Dendritic cell treated with granulocyte-macrophage colony-stimulating factor and Interleukin-4, amounts not matched to agents 40 ng/mL and 50 ng/mL, for 4 days (primary cell): ENCODE data around the gene PTPRN2.
"Not testable (repeated sequence)": the region's sequence is repeated elsewhere in the genome, so short reads cannot be mapped to it uniquely, and the experiment has no call there.

Experiments
- H3K27ac Mint-ChIP-seq: one replicate; pipeline ENCODE4 v1.8.0; 2022; ENCODE audit warnings: mild to moderate bottlenecking, mixed read lengths
- H3K27me3 Mint-ChIP-seq: one replicate; pipeline ENCODE4 v1.8.0; 2022; ENCODE audit warnings: mild to moderate bottlenecking, mixed read lengths
- H3K36me3 Mint-ChIP-seq: one replicate; pipeline ENCODE4 v1.8.0; 2022; ENCODE audit warnings: low read depth, mixed read lengths
- H3K4me1 Mint-ChIP-seq: one replicate; pipeline ENCODE4 v1.8.0; 2022; ENCODE audit warnings: low read depth, mixed read lengths
- H3K4me3 Mint-ChIP-seq: one replicate; pipeline ENCODE4 v1.8.0; 2022; ENCODE audit warnings: mild to moderate bottlenecking, moderate library complexity, mixed read lengths
- H3K9me3 Mint-ChIP-seq: one replicate; pipeline ENCODE4 v1.8.0; 2022; ENCODE audit warnings: mixed read lengths
- intact Hi-C: fragments of 100-400 bp; cut with micrococcal nuclease; formaldehyde crosslinking; loops from one replicate; pipeline ENCODE4 v1.15.0; 2022

PTPRN2 gene

DNA sequence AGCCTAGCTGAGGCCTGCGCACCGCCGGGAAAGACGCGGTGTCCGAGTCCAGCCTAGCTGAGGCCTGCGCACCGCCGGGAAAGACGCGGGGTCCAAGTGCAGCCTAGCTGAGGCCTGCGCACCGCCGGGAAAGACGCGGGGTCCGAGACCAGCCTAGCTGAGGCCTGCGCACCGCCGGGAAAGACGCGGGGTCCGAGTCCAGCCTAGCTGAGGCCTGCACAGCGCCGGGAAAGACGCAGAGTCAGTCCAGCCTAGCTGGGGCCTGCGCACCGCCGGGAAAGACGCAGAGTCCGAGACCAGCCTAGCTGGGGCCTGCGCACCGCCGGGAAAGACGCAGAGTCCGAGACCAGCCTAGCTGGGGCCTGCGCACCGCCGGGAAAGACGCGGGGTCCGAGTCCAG is 161.9 kb downstream of the PTPRN2 start:
- not testable (repeated sequence) for H3K27ac Mint-ChIP-seq, H3K27me3 Mint-ChIP-seq

DNA sequence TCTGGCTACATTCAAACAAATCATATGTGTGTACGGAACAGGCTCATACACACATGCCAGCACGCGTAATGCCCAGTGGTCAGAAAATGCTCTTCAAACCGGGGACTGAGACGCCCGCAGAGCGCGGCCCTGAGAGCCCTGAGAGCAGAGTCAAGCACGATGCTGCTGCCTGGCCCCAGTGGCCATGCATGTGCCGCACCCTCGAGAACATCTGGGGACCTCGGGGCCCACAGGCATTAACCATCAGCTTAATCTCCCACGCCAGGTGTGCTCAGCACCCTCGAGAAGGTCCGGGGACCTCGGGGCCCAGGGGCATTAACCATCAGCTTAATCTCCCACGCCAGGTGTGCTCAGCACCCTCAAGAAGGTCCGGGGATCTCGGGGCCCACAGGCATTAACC is 163.1 kb downstream of the PTPRN2 start:
- Mint-ChIP-seq H3K4me3 (no peak overlapping the region), H3K27ac (no peak overlapping the region), H3K4me1 (peaks cover 17% of the 10 kb centered on the region), H3K9me3 (no peaks in the 10 kb centered on the region), H3K36me3 (no peaks in the 10 kb centered on the region), H3K27me3 (no peaks in the 10 kb centered on the region)
- intact Hi-C loops: no loop called here

More for the DNA sequence above, 161.9 kb downstream of the PTPRN2 start:
- H3K4me3 Mint-ChIP-seq, H3K36me3 Mint-ChIP-seq, intact Hi-C loops, H3K9me3 Mint-ChIP-seq: not testable (repeated sequence)
- peaks cover 17% of the 10 kb centered on the region for H3K4me1 Mint-ChIP-seq

DNA sequence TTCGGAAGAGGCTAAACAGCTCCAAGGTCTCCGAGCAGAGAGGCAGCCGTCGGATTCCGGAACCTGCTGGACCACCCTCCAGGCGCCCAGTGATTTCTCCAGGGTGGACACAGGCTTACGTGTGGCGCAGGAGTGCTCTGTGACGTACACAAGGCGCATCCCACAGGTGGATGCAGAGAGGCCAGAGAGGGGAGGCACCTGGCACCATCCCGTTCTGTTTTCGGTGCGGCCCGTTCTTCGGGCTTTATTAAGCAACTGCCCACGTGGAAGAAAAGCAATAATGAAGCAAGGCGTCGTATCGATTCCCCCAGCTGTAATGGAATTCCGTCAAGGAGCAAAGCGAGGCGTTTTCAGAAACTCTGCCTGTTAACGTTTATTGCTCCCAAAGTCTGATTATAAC is 163.6 kb downstream of the PTPRN2 start:
- intact Hi-C loops: no loop called here
- H3K36me3 Mint-ChIP-seq: no peaks in the 10 kb centered on the region
- H3K4me1 Mint-ChIP-seq: peaks cover 17% of the 10 kb centered on the region

DNA sequence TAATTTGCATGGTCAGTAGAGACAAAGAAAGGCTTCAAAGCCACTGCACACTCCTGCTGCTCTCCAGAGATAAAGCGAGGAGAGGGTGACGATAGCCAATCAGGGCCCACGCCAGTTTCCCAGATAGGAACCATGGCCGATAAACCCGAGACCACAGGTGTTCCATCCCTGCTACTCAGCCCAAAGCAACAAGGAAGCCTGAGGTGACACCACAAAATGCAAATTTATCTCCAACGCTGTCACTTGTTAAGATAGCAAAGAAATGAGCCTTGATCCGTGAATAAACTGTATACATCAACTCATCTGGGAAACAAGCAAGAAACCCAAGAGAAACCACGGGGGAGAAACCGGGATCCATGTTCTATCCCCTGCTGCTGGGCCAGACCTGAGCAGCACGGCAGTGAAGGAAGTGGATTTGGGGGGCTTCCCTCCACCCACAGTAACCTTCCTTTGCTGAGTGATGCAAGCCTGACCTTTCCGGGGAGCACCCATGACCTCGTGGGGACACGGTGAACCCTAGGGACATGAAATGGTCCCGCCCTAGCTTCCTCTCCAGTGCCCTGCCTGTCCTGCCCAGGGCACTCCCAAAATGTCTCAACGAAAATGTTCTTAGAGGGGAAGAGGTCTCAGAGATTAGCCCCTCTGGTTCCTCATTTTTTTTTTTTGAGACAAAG is 164.6 kb downstream of the PTPRN2 start:
- Mint-ChIP-seq H3K4me1 (peaks cover 17% of the 10 kb centered on the region), H3K36me3 (no peaks in the 10 kb centered on the region), H3K27me3 (no peaks in the 10 kb centered on the region), H3K27ac (no peak overlapping the region), H3K9me3 (peaks cover 6% of the 10 kb centered on the region), H3K4me3 (no peak overlapping the region)
- intact Hi-C loops: no loop called here

More for the DNA sequence above, 163.6 kb downstream of the PTPRN2 start:
- Mint-ChIP-seq H3K27ac (no peak overlapping the region), H3K9me3 (no peaks in the 10 kb centered on the region), H3K4me3 (no peak overlapping the region), H3K27me3 (no peaks in the 10 kb centered on the region)

DNA sequence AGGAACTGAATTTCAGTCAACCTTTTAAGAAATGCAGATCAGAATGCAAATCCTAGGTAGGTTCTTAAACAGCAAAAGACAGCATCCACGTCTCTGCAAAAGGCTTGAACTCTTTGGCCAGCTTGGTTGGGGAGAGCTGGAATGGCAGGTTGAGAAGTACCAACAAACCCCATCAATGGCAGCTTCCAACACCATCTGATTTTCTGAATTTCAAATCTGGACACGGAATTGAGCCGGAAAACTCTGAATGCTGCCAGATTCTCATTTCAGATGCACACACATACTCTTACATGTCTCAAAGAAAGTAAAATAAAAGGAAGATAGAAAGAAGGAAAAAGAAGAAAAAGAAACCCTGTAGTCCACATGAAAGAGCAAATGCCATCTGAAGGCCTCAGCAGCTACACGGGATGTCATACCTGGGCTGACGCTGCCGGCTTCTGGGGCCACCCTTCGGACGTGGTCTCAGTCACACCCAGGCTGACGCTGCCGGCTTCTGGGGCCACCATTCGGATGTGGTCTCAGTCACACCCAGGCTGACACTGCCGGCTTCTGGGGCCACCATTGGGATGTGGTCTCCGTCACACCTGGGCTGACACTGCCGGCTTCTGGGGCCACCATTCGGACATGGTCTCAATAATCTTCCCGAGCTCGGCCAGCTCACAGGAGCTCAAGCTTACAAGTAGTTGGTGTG is 165.3 kb downstream of the PTPRN2 start:
- Mint-ChIP-seq H3K27ac (no peak overlapping the region), H3K36me3 (no peaks in the 10 kb centered on the region), H3K4me1 (peaks cover 17% of the 10 kb centered on the region), H3K27me3 (no peaks in the 10 kb centered on the region), H3K9me3 (peaks cover 10% of the 10 kb centered on the region), H3K4me3 (no peak overlapping the region)
- intact Hi-C loops: no loop called here

DNA sequence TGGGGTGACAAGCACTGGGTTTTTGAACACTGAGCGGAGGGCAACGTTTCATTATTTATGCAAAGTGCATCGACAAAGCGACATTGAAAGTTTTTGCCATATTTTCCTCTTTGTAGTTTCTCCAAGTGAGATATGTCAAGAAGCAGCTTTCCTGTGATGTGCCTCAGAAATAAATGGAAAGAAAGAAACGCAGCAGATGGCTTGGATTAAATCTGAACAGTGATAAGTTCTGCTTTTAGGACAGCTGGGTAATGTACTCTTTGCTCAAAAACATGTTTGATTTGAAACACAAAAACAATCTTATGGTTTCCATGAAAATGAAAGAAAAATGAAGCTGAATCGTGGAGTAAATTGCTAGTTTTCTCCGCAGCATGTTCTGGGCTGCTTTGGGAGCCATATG is 166.3 kb downstream of the PTPRN2 start:
- no peak overlapping the region for H3K27ac Mint-ChIP-seq
- no peak overlapping the region for H3K4me3 Mint-ChIP-seq
- H3K9me3 Mint-ChIP-seq: peaks cover 10% of the 10 kb centered on the region
- intact Hi-C loops: no loop called here
- H3K36me3 Mint-ChIP-seq: no peaks in the 10 kb centered on the region
- H3K4me1 Mint-ChIP-seq: peaks cover 17% of the 10 kb centered on the region
- H3K27me3 Mint-ChIP-seq: no peaks in the 10 kb centered on the region

DNA sequence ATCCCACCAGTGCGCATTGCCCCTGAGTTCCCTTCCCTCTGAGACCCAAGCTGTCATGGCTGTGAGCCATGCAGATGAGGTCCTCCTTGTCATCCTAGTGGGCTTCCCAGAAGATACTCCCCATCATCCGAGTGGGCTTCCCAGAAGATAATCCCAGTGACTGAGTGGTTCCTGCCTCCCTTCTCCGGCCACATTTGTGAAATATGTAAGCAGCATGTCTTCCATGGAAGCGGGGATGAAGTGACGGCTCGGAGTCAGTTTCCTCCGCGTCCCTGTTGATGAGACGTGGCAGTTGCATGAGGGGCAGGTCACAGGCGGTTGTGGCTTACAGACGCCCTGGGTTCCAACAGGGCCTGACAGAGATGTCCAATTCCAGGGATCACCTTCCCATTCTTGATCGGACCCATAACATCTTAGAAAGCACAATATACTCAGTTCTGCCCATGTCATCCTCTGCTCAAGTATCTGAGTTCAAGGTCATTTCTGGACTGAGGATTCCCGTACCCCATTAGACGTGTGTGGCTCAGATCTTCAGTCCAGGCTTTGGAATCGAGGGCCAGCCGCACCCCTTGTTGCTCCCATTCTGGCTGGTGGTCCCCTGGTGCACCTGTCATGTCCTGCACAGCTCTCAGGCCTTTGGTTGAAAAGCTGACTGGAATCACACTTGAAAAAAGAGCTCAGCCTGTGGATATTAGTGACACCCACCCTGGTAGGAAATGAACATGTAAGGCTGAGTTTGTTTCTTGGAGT is 166.9 kb downstream of the PTPRN2 start:
- peaks cover 17% of the 10 kb centered on the region for H3K4me1 Mint-ChIP-seq
- no peak overlapping the region for H3K27ac Mint-ChIP-seq
- peaks cover 10% of the 10 kb centered on the region for H3K9me3 Mint-ChIP-seq
- intact Hi-C loops: no loop called here
- H3K36me3 Mint-ChIP-seq: no peaks in the 10 kb centered on the region
- no peaks in the 10 kb centered on the region for H3K27me3 Mint-ChIP-seq
- no peak overlapping the region for H3K4me3 Mint-ChIP-seq

DNA sequence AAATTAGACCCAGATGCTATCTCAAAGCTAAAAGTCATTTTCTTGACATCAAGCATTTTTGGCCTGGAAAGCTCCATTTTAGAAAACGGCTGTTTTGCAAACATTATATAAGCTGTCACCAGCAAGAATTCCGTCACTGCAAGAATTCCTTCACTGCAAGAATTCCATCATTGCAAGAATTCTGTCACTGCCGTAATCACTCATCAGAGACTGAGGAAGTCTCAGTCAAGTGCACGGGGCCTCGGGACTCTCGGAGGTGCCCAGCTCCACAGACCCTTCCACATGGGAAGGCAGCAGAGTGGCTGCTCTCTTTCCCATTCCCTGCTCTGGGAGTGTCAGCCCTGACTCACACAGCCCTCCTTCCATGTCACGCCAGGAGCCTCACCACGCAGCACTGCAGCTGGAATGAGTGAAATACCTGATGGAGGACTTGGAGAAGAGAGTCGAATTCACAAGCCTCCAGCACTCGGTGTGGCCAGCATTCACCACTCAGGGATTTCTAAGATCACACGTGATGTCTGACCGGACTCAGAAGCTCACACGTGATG is 168.3 kb downstream of the PTPRN2 start:
- intact Hi-C loops: no loop called here
- no peaks in the 10 kb centered on the region for H3K27me3 Mint-ChIP-seq
- no peaks in the 10 kb centered on the region for H3K36me3 Mint-ChIP-seq
- peaks cover 10% of the 10 kb centered on the region for H3K9me3 Mint-ChIP-seq
- H3K27ac Mint-ChIP-seq: no peak overlapping the region
- H3K4me3 Mint-ChIP-seq: no peak overlapping the region
- peaks cover 17% of the 10 kb centered on the region for H3K4me1 Mint-ChIP-seq

DNA sequence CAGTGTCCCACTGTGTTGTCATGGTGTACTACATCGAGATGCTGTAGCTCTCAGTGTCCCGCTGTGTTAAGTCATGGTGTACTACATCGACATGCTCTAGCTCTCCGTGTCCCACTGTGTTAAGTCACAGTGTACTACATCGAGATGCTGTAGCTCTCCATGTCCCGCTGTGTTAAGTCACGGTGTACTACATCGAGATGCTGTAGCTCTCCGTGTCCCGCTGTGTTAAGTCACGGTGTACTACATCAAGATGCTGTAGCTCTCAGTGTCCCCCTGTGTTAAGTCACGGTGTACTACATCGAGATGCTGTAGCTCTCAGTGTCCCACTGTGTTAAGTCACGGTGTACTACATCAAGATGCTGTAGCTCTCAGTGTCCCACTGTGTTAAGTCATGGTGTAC is 169.2 kb downstream of the PTPRN2 start:
- Mint-ChIP-seq H3K4me1 (peaks cover 11% of the 10 kb centered on the region), H3K9me3 (peaks cover 10% of the 10 kb centered on the region)
- H3K27ac Mint-ChIP-seq, H3K27me3 Mint-ChIP-seq, H3K4me3 Mint-ChIP-seq, H3K36me3 Mint-ChIP-seq, intact Hi-C loops: not testable (repeated sequence)

DNA sequence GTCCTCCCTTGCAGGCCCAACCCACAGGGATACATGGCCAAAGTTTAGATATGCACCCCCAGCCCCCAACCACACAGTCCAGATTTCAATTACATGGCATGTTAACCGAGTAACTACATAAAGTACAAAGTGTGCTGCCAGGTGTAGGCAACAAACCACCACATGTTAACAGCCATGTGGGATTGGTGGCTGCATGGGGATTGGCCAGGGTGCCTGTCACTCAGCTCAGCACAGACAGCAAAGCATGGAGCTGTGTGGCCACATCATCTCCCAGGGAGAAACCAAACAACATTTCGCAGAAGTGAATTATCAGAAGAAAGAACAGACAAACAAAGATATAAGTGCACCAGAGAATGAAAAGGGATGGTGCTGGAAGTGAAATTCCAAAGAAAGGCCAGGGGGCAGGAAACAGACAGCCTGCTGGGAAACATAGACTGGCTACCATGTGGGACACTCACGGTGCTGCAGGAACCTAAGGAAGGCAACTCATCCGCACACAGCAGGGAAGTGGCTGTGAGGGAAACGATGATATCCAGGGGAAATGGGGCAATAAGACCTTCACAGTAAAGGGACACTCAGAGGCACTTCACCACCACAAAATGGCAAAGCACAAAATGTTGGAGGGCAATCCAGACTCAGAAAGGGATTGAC is 171.2 kb downstream of the PTPRN2 start:
- Mint-ChIP-seq H3K4me1 (no peaks in the 10 kb centered on the region), H3K9me3 (peaks cover 10% of the 10 kb centered on the region), H3K27ac (no peak overlapping the region), H3K27me3 (no peaks in the 10 kb centered on the region), H3K36me3 (no peaks in the 10 kb centered on the region), H3K4me3 (no peak overlapping the region)
- intact Hi-C loops: no loop called here

DNA sequence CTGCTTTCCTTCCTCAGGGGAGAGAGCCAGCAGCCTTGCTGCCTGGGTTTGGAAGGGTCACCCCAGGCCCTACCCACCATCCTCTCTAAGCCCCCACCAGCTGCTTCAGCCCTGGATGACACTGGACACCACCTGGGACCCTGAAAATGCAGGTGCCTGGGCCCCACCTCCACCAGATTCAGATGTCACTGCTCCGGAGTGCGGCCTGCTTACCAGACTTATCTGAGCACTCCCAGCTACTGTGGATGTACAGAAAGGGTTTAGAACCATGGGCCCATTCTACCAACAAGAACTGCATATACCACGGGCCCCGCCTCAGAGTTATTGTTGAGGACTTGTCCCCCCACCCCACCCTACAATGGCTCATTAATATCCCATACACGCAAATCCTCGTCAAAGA is 172.3 kb downstream of the PTPRN2 start:
- no peaks in the 10 kb centered on the region for H3K4me1 Mint-ChIP-seq
- H3K9me3 Mint-ChIP-seq: peaks cover 10% of the 10 kb centered on the region
- no peaks in the 10 kb centered on the region for H3K36me3 Mint-ChIP-seq
- no peaks in the 10 kb centered on the region for H3K27me3 Mint-ChIP-seq
- no peak overlapping the region for H3K27ac Mint-ChIP-seq
- H3K4me3 Mint-ChIP-seq: no peak overlapping the region
- intact Hi-C loops: no loop called here

DNA sequence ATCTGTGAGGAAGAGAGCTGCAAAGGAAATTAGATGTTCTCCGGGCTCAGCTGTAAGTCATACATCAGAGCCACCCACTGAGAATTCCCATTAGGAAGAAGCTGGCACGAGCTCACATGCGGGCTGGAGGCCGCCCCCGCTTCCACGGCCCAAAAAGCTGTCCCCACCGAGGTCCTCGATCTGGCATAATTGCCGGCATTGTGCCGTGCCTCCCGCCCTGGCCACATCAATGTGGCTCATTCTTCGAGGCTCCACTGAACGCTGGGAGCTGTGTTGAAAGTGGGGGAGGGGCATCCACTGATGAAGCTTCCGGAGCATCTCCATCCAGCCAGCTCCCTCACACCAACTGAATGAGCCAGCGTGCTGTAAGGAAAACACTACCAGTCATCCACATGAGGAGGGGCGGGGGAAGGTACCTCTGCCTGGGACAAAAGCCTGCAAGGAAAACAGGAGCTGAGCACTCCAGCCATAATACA is 173.1 kb downstream of the PTPRN2 start:
- Mint-ChIP-seq H3K4me1 (no peaks in the 10 kb centered on the region), H3K9me3 (peaks cover 10% of the 10 kb centered on the region), H3K36me3 (no peaks in the 10 kb centered on the region), H3K4me3 (no peak overlapping the region), H3K27me3 (no peaks in the 10 kb centered on the region), H3K27ac (no peak overlapping the region)
- intact Hi-C loops: no loop called here

DNA sequence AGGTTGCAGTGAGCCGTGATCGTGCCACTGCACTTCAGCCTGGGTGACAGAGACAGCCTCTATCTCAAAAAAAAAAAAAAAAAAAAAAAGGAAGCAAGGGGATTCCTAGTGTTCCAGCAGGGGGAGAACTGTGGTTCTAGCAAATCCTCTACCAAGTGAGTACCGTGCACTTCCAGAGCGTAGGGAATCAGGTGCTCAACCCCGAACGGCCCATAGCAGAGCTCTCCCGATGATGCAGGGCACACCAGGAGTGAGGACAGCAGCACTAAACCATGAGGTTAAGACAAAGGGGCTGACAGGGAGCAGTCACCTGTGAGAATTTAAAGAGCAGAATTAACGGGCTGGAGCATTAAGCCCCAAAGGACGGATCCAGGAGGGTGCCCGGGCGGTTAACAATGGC is 173.6 kb downstream of the PTPRN2 start:
- Mint-ChIP-seq H3K4me3 (no peak overlapping the region), H3K9me3 (peaks cover 10% of the 10 kb centered on the region), H3K27me3 (no peaks in the 10 kb centered on the region), H3K4me1 (no peaks in the 10 kb centered on the region), H3K27ac (no peak overlapping the region), H3K36me3 (no peaks in the 10 kb centered on the region)
- intact Hi-C loops: no loop called here
